Peyer's patch (tissue), 4 donors: ENCODE results near the gene MICB.
"Not testable (repeated sequence)": the region's sequence is repeated elsewhere in the genome, so short reads cannot be mapped to it uniquely, and the experiment has no call there.

ENCODE experiments used
- CTCF ChIP-seq, 6 experiments: fragments of 450-650 bp in 4 of 6; fragments of 200-600 bp in 2 of 6; sonication (generic) in 1 of 6; IDR thresholded peaks; one replicate each; pipeline ENCODE4 v1.5.1; 2017 to 2019; ENCODE audit warnings: antibody characterized with exemption in 6 of 6, mild to moderate bottlenecking in 3 of 6, moderate library complexity in 1 of 6
- POLR2A ChIP-seq, 2 donors: fragments of 450-650 bp; IDR thresholded peaks; one replicate each; pipeline ENCODE4 v1.5.1; 2017; ENCODE audit warnings: antibody characterized with exemption in 2 of 2, mild to moderate bottlenecking in 2 of 2, moderate library complexity in 2 of 2

- TF ChIP-seq CTCF (IDR thresholded peaks at IDR 0.05), result not testable (repeated sequence)
- TF ChIP-seq POLR2A (IDR thresholded peaks at IDR 0.05), result peak in 1 of 2 donors; percentile 9
Observed at GRCh38 chr6:31493550-31493874, 4.4 kb upstream of the MICB start.
